ENCODE measurements around the gene TJP1.
"Not testable (repeated sequence)": the region's sequence is repeated elsewhere in the genome, so short reads cannot be mapped to it uniquely, and the experiment has no call there.

Gene TJP1

DNA sequence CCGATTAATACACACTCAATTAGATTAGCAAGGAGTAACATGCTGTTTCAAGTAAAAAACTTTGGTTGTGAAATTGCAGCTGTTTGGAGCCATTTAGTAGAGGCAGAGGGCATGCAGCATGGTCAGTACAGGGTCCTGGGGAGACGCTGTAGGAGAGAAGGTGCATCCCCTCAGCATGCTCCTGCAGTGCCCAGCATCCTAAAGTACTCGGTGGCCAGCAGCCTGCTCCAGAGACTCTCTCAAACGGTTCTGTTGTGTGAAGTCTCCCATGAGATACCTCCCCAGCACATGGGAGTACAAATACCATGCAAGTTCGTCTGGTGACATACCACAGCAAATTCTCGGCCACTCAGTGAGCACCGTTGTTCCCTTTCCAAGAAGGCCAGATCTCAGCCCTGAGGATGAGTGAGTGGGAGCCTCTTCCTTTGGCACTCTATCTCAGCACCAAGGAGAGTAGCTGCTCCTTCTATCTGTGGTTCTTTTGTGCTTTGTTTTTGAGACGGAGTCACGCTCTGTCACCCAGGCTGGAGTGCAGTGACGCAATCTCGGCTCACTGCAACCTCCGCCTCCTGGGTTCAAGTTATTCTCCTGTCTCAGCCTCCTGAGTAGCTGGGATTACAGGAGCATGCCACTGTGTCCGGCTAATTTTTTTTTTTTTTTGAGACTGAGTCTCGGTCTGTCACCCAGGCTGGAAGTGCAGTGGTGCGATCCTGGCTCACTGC, 72.7 kb downstream of the TJP1 start:
- no peak for DNase-seq

GRCh38 chr15:29747837-29748417, 74.3 kb downstream of the TJP1 start:
- DNase-seq: peak; percentile 6

DNA sequence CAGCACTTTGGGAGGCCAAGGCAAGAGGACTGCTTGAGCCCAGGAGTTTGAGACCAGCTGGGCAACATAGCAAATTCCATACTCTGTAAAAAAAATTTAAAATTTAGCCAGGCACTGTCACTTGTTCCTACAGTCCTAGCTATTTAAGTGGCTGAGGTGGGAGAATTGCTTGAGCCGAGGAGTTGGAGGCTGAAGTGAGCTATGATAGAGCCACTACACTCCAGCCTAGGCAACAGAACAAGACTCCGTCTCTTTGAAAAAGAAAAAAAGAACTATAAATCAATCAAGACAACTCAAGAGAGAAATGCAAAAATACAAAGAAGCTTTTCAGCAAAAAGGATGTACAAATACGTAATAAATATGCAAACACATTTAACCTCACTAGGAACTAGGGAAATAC, 78.8 kb downstream of the TJP1 start:
- DNase-seq: no peak

- DNase-seq: no peak
Observed at GRCh38 chr15:29740692-29741311, 81.5 kb downstream of the TJP1 start.

- no peak for DNase-seq
Observed at GRCh38 chr15:29736744-29737020, 85.6 kb downstream of the TJP1 start.

DNA sequence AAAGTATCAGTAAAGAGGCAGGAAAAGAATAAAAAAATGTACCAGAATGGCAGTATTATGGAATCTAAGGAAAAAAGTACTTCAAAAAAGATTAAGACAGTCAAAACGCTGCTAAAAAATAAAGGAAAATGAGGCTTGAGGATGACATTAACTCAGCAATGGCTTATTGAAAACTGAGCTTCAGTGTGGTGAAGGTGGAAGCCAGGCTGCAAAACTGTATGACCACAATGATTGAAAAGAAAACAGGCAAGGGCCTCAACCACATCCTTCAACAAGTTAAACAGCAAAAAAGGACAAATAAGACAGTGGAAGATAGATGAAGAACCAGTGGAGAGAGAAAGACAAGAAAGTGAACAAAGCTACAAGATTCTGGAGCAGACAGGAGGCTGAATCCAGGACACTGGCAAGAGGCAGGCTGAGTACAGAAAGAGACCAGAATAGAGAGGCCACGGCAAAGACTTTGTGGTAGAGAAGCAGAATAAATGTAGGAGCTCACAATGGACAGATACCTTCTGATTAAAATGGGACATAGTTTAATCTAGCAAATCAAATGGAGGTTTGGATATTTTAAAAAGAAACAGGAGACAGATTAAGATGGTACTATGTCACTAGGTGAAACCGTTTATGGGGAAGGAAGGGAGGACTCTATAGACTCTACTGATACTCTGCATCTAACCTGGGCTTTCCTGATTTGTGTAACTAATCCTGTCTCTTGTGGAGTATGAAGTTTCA, 86.1 kb downstream of the TJP1 start:
- DNase-seq: no peak

DNA sequence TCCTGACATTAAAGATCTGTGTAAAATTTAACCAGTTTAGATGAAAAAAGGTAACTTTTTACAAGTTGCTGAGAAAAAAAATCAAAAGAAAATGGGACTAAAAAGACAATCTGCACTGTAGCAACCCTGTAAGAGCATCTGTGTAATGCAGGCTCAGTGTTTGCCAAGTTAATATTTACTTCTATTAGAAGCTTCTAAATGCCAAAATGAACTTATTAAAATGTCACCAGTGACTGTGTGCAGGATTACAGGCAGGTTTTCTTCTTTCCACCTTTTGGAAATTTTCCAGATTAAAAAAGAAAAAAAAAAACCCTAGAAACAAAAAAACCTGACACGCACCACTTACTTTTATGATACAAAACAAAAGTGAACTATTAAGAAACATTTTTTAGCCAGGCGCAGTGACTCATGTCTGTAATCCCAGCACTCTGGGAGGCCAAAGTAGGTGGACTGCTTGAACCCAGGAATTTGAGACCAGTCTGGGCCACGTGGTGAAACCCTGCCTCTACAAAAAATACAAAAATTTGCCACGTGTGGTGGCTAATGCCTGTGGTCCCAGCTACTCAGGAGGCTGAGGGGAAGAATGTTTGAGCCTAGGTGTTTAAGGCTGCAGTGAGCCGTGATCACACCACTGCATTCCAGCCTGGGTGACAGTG, 87.2 kb downstream of the TJP1 start:
- no peak for DNase-seq

DNA sequence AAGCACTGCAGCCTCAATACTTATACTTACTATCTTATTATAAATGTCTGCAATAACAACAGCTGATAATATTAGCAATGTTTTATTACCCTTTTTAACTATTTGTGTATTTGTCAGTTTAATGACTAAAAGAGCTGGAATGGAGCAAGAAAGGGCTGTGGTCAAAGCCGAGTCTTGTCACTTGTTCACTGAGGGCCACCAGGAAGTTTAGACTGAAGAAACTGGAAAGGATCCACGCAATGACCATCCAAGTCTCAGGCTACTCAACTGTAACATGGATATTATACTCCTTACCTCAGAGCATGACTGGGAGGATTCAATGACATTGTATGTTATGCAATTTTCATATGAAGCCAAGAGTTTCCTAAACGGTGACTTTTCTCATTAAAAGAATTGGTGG, 90.4 kb downstream of the TJP1 start:
- no peak for DNase-seq

DNA sequence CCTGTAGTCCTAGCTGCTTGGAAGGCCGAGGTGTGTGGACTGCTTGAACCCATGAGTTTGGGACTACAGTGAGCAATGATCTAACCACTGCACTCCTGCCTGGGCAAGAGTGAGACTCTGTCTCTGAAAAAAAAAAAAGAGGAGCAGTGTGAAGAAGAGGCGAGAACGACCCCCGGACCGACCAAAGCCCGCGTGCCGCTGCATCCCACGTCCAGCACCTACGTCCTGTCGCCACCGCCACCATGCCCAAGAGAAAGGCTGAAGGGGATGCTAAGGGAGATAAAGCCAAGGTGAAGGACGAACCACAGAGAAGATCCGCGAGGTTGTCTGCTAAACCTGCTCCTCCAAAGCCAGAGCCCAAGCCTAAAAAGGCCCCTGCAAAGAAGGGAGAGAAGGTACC, 91.8 kb downstream of the TJP1 start:
- not testable (repeated sequence) for DNase-seq

- DNase-seq: no peak
Observed at GRCh38 chr15:29728418-29728817, 93.8 kb downstream of the TJP1 start.

DNA sequence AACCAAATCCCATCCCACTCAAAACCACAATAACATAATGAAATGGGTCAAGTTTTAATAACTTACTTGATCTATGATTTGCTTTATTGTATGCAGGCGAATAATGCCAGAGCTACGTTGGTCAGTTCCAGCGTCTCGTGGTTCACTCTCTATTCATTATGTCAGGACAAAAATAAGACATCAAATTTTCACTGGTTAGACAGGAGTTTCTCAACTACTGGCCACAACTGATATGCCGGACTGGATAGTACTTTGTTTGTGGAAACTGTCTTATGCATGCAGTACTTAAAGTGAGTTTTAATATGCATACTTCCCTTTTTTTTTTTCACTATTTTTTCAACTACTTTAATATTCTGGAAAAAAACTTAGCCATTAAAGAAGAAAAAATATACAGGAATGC, 94.4 kb downstream of the TJP1 start:
- no peak for DNase-seq

DNA sequence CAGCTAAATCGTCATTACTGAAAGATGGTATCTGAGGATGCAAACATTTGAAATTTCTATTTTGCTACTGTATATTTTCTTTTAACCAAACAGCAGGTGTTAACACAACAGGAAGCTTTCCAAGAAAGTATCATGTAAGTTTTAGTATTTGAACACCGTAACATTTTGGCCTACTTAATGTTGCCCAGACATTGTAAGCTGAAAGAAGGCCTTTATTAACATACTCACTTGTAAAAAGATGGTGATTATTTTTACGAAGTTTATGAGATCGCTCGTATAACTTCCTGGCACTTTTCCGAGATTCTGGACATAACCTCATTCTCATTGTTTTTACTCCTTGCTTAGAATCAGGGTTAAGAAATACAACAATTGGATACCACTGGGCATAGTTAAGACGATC, 95.7 kb downstream of the TJP1 start:
- no peak for DNase-seq

DNA sequence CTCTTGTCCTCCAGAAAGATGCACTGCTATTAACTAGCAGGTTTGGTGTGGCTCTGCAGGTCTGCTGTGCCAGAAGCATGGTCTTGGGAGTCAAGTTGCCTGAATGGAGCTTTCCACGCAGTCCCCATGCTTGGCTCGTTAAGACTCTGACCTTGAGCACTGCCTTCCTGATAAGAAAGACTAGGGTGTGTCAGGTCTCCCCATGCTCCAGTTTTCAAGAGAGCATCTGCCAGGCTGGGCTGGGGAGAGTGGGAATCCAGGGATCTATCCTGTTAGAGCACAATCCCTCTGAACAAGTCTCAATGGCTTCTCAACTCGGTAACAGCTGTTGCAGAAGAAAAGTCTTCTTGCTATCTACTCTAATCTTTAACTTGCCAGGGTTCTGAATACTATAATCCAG, 98.2 kb downstream of the TJP1 start:
- no peak for DNase-seq

GRCh38 chr15:29713784-29714183, 108.5 kb downstream of the TJP1 start:
- DNase-seq: no peak

DNA sequence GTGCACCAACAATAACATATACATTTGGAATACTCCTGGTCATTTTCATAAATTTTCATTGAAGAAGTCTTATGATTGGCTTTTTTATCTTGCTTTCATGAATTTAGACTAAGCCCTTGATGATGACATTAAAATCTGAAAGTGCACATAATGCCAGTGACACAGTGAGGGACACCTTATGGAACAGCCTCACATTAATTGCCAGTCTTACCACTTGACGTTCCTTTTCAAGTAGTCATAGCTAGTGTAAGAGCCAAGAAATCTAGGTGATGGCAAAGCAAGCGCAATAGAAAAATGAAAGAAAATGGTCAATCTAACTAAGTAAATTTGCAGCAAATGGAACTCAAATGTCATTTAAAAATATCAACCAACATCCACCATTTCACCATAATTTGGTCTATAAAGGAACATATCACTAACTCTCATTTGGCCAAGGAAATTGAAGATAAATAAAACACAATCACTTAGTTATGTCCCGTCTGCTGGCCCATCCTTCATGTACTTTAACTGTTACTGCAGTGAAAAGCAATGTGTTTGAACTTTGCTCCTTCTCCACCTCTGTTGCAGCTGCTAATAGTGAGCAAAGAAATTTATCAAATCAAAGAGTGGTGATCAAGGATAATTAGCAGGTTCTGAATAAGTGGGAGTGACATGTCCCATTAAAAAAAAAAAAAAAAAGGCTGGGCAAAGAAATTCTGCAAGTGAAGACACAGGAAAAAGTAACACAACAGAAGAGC, 110.0 kb downstream of the TJP1 start:
- DNase-seq: no peak

DNA sequence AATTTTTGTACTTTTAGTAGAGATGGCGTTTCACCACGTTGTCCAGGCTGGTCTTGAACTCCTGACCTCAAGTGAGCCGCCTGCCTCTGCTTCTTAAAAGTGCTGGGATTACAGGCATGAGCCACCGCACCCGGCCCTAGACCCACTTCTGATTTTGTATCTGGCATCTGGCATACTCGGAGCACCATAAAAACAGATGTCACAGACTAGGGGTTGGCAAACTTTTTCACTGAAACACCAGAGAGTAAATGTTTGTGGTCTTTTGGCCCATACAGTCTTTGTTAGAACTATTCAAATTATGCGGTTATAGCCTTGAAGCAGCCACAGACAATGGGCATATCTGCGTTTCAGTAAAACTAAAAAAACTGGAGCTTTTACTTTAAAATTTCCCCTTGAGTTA, 110.7 kb downstream of the TJP1 start:
- no peak for DNase-seq

- DNase-seq: no peak
Observed at GRCh38 chr15:29708519-29708918, 113.7 kb downstream of the TJP1 start.

GRCh38 chr15:29704950-29705597, 117.2 kb downstream of the TJP1 start:
- no peak for DNase-seq

GRCh38 chr15:29701151-29701550, 121.1 kb downstream of the TJP1 start:
- no peak for DNase-seq

DNA sequence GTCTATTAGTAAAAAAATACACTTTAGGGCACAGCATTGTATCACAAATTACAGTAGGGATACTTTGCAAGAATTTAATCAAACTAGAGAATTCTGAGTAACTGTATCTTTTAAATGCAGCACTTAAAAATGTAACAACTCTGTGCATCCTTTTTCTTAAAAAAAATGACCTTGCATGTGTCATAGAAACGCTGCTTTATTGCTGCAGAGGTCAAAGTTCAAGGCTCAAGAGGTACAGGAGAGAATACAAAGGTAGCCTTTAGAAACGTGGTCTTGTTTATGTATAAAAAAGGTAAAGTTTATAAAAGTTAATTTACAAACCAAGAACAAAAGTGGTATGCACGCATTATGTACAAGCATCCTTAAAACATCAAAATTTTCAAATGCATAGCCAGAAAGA, 122.0 kb downstream of the TJP1 start:
- DNase-seq: no peak

DNA sequence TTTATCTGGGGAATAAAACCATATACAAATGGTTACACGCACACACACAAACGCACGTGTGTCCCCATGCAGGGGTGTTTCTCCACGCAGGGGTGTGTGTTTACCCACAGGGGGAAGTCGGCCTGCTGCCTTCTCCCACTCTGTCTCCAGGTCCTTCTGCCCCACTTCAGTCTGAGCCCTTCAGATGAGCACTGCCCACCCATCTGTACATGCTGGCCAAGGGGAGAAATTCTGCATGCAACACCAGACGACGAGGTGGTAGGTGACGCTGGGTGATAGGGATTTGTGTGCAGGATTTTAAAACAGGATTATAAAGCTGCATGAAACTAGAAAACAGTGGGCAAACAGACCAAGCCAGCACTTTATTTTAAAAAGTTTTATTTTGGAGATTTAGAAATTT, 122.5 kb downstream of the TJP1 start:
- DNase-seq: no peak

DNA sequence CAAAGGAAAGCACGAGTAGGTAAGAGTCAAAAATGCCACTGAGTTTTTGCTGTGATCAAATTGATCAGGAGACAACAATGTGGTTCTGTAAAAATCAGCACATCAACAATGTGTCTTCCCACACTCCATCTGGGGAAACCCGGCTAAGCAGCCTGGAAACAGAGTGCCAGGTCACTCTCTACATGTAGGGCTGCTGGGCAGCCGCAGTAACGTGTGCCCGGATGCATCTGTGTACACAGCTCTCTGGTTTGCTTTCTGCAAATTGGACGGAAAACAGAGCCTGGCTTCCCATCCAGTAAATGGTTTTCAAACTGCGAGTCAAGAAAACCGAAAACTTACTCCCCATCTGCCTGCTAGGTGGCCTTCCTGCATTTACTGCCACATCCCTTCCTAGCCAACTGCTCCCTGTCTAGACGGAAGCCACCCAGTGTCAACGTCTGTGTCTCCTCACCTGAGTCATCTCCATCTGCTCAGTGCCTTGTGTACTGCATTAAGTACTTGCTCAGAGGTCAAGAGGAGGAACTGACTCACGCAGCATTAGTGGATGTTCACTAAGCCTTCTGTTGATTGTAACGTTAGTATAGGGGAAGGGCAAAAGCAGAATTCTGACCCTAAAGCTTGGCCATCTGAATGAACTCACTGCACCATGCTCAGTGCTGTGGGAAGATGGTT, 124.1 kb downstream of the TJP1 start:
- no peak for DNase-seq

Data from NCI-H1694 treated with DMSO at 0.1 percent for 48 hours (cell line).